Pulmonary artery endothelial cell (primary cell): ENCODE results near the gene MBD3L1. TPM values are rescaled to one million over a fixed set of nuclear protein-coding genes. Genes with fewer than 3 reads are reported as not detected.

ENCODE experiments used
- DNase-seq: peaks from one replicate; pipeline ENCODE4 v3.0.0-alpha.2; 2011; ENCODE audit warnings: low read depth, low spot score
- total RNA-seq: library from RNA; depleted of rRNA; stranded (reverse); fragments of >200 nt; gene quantifications from 2 replicates; pipeline ENCODE4 v1.2.3, GENCODE V29; 2014

MBD3L1 gene
- total RNA-seq, 1 donor from 2014 or later = not detected

DNA sequence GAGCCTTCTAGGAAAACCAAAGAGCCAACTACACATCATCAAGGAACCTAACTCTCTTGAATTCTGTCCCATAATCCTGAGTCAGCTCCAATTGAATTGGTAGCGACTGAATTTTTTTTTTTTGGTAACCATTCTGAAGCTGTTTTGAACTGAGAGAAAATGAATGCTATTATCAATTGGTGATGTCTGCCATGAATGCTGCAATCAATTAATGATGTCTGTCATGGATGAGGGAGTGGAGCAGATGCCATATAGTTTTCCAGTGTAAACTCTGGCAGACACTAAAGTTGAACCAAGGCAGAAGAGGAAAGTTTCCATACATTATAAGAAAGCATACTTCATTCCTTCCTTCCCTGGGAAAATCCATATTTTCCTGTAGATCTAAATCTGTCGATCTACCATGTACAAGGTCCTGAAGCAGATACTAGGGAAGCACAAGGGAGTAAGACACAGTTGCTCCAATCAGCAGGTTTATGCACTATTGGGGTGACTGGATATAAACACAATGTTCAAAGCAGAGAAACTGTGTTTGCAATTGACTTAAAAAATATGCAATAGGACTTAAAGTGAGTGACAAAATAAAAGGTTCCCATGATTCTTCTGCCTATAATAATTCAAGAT lies 48.8 kb downstream of the MBD3L1 start:
- DNase-seq = no peak

DNA sequence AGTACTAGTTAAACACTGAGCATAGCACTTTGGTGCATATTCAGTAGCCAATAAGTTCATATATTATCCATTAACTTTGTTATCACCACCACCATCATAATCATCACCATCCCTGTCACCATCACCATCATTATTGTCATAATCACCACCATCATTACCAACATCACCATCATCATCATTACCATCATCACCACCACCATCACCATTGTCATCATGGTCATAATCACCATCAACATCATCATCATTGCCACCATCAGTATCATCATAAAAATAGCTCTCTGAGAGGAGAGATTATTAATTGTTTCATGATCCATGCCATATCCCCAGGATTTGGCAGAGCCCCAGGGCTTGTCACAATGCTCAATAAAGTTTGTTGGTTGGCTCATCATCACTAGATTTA lies 49.3 kb downstream of the MBD3L1 start:
- no peak for DNase-seq

DNA sequence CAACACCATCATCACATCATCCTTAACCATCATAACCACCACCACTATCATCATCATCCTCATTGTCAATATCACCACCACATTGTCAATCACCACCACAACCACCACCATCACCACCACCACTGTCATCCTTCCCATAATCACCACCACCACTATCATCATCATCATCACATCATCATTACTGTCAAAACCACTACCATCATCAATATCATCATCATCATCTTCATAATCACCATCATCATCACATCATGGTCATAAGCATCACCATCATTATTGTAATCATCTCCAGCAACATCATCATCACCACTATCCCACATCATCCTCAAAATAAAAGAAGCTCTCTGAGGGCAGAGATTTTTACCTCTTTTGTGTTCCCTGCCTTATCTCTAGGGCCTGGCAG lies 52.2 kb downstream of the MBD3L1 start:
- no peak for DNase-seq

DNA sequence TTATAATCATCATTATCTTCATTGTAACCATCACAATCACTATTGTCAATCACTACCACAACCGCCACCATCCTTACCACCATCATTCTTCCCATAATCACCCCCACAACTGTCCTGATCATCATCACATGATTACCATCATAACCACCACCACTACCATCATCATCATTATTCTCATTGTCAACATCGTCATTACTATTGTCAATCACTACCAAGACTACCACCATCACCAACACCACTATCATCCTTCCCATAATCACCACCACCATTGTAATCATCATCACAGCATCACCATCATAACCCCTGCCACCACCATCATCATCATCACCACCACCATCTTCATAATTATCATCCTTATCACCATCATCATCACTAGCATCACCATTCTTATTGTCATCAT lies 55.2 kb downstream of the MBD3L1 start:
- no peak for DNase-seq

DNA sequence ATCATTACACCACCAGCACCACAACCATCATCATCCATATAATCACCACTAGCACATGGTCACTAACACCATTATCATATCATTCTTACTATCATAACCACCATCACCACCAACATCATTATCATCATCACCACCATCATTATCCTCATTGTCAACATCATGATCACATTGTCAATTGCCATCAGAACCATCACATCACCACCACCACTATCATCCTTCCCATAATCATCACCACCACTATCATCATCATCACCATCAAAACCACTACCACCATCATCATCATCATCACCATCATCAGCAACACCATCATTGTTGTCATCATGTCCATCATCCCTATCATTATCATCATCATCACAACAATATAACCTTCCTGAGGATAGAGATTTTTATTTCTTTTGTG lies 58.1 kb downstream of the MBD3L1 start:
- DNase-seq = no peak

Other genes with a start within 250 kb of the MBD3L1 start
- gene ADAMTS10, start 221.7 kb upstream of the MBD3L1 start, total RNA-seq = 2.0 and 2.7 TPM in 2 replicates
- gene NFILZ, start 201.7 kb upstream of the MBD3L1 start, total RNA-seq = not detected in 2 replicates
- gene ACTL9, start 133.6 kb upstream of the MBD3L1 start, total RNA-seq = not detected in 2 replicates
- not detected in 2 replicates for gene OR2Z1, start 110.7 kb upstream of the MBD3L1 start, total RNA-seq
- 3.8 and 9.2 TPM in 2 replicates for gene ZNF558, start 73 bp upstream of the MBD3L1 start, total RNA-seq
- gene MUC16, start 178.0 kb downstream of the MBD3L1 start, total RNA-seq = under 0.01 TPM in 1 of 2 replicates, not detected in the other